IPS-20b (cell line): ENCODE data around the gene TMEM138.

Experiments used
- H3K27ac ChIP-seq: one replicate; pipeline ENCODE4 v1.5.1; 2013; ENCODE audit warnings: low read length
- H3K27me3 ChIP-seq: 2 replicates; pipeline ENCODE4 v1.6.1; 2013; ENCODE audit warnings: mild to moderate bottlenecking, low read length, inconsistent platforms; ENCODE audit not compliant: insufficient read depth
- H3K36me3 ChIP-seq: 2 replicates; pipeline ENCODE4 v1.6.1; 2013; ENCODE audit warnings: low read depth, mild to moderate bottlenecking, inconsistent platforms, low read length, moderate library complexity; ENCODE audit not compliant: insufficient read depth
- H3K4me1 ChIP-seq: 2 replicates; pipeline ENCODE4 v1.6.1; 2013; ENCODE audit warnings: mild to moderate bottlenecking, control low read depth, inconsistent platforms, low read length, moderate library complexity; ENCODE audit not compliant: insufficient read depth
- H3K4me3 ChIP-seq: 2 replicates; pipeline ENCODE4 v1.5.1; 2013; ENCODE audit warnings: mild to moderate bottlenecking, low read length, inconsistent platforms
- H3K9ac ChIP-seq: 2 replicates; pipeline ENCODE4 v1.6.1; 2013; ENCODE audit warnings: low read depth, mild to moderate bottlenecking, inconsistent platforms, low read length, moderate library complexity
- H3K9me3 ChIP-seq: 2 replicates; pipeline ENCODE4 v1.6.1; 2013; ENCODE audit warnings: mild to moderate bottlenecking, low read depth, low read length, inconsistent platforms; ENCODE audit not compliant: insufficient read depth

The TMEM138 gene

DNA sequence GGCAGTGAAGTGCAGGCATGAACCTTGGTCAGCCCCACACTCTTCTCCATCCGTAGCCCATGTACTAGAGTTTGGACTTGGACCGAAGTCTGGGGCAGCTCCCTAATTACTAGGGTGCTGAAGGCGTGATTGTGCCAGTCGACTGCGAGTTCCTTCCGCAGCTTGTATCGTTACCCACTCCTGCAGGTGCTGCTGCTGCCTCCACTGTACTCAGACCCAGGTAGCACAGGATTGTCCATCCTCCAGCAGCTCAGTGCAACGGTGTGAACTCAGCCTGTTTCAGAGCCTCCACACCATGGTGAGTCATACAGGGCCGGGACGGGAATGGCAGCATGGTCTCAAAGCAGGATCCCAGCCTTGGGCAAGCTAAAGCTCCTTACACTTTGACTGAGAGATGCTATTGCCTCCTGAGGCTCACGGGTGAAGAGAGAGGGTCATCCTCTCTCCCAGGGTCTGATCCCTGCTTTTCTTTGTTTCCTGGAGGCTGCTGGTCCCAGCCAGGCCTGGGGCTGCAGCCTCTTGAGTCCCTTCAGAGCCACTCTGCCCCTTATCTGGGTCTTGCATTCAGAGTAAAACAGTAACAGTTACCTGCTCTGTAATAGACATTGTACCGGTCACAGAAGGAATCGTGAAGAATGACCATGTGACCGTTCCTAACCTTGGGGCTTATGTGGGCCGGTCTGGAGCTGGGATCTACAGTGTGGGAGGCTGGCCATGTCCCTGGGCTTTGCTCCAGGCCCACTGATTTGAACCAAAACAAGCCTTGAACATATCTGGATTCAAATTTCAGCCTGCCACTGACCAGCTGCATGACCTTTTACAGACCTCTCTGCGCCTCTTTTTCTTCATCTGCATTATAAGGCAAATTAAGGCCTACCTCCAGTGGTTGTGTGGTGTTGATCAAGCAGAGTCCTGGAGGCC lies 27.5 kb upstream of the TMEM138 start:
- H3K27ac ChIP-seq, result no peak overlapping the region
- H3K4me3 ChIP-seq, result no peak overlapping the region; the same call in 1 of the 2 replicates
- no peaks in the 10 kb centered on the region for H3K27me3 ChIP-seq
- H3K4me1 ChIP-seq, result peaks cover 13% of the 10 kb centered on the region
- peak overlapping the region; percentile 100; the same call in 1 of the 2 replicates for H3K9ac ChIP-seq
- peaks cover 25% of the 10 kb centered on the region for H3K36me3 ChIP-seq
- H3K9me3 ChIP-seq, result no peaks in the 10 kb centered on the region

GRCh38 chr11:61335355-61335710 lies 26.8 kb upstream of the TMEM138 start:
- peaks cover 18% of the 10 kb centered on the region for H3K36me3 ChIP-seq
- H3K27me3 ChIP-seq, result no peaks in the 10 kb centered on the region
- H3K9ac ChIP-seq, result peak overlapping the region; percentile 100; the same call in 1 of the 2 replicates
- no peak overlapping the region for H3K4me3 ChIP-seq
- H3K4me1 ChIP-seq, result peaks cover 13% of the 10 kb centered on the region
- H3K9me3 ChIP-seq, result no peaks in the 10 kb centered on the region
- no peak overlapping the region for H3K27ac ChIP-seq

DNA sequence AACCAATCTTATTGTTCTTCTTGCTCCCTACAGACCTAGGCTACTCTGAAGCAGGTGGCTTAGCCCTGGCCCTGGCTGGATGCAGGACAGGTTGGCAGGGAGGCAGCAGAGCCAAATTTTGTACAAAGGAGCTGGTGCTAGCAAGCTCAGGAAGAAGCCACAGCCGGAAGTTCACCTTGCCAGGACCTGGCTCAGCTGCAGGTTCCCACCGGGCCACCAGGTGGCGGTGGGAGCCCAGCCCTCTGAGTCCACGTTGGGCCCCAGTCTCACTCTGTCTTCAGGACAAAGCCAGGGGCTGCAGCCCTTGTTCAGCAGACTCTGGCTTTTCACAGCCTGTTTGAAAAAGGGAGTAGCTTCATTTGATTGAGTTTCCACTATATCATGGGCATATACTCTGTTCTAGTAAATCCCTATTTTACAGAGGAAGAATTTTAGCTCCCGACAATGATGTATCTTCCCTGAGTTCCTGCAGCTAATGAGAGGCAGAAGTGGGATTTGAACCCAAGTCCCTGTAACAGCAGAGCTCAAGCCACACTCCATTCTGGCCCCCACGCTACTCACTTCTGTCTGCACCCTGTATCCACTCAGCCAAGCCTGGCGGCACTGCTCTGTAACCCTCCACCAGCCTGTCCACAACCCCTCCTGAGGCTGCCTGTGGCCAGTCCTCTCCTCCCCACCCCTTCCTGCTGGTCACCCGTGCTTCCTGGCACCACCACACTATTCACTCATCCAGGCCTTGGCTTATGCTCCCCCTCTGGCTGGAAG lies 25.8 kb upstream of the TMEM138 start:
- Histone ChIP-seq H3K9ac (peak overlapping the region; percentile 50; the same call in 1 of the 2 replicates), H3K4me3 (no peak overlapping the region), H3K4me1 (peaks cover 13% of the 10 kb centered on the region), H3K9me3 (no peaks in the 10 kb centered on the region), H3K36me3 (peaks cover 17% of the 10 kb centered on the region), H3K27ac (peak overlapping the region; percentile 79), H3K27me3 (no peaks in the 10 kb centered on the region)

DNA sequence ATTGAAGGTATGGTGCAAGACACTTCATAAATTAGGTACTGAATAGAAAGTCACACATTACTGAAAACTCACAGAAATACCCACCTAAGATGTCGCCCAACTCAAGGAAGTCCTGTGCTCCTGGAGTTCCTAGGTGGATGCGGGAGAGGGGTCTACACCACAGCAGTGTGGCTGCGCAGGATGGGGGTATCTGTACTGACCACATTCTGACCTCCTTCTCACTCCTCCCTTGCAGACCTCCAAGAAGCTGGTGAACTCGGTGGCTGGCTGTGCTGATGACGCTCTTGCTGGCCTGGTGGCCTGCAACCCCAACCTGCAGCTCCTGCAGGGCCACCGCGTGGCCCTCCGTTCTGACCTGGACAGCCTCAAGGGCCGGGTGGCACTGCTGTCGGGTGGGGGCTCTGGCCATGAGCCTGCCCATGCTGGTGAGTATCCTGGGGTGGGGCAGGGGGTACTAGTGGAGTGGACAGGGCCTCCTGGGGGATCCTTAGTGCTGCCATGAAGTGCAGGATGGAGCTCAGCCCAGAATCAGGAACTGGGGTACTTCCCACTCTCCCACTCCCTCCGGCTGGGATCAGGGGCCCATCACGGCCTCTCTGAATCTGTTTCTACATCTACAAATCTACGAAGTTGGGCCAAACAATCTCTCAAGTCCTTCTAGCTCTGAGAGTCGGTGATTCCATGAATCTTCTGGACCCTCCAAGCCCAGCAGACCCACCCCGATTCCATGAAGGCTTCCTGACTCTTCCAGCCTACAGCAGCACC lies 24.3 kb upstream of the TMEM138 start:
- no peak overlapping the region for H3K4me3 ChIP-seq
- H3K36me3 ChIP-seq, result peaks cover 18% of the 10 kb centered on the region
- H3K4me1 ChIP-seq, result peaks cover 9% of the 10 kb centered on the region
- no peaks in the 10 kb centered on the region for H3K9me3 ChIP-seq
- H3K27ac ChIP-seq, result no peak overlapping the region
- no peak overlapping the region for H3K9ac ChIP-seq
- H3K27me3 ChIP-seq, result no peaks in the 10 kb centered on the region

DNA sequence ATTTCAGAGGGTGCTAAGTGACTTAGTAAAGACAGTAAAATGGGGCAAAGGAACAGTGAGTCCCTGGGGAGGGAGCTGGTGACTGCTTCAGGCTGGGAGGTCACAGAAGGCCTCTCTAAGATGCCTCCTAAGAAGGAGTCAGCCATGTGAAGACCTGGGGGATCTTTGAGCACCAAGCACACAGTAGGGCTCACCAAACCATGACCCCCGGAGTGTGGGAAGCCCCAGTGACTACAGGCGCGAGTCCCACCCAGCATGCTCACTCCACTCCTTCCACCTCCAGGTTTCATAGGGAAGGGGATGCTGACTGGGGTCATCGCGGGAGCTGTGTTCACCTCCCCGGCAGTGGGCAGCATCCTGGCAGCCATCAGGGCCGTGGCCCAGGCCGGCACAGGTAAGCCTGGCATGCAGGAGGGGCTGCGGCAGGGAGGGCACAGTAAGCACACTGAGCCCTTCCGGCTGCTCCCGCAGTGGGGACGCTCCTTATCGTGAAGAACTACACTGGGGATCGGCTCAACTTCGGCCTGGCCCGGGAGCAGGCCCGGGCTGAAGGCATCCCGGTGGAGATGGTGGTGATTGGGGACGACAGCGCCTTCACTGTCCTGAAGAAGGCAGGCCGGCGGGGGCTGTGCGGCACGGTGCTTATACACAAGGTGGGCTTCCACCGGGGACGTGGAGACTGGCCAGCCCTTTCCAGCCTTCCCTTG lies 23.2 kb upstream of the TMEM138 start:
- H3K27ac ChIP-seq, result no peak overlapping the region
- no peak overlapping the region for H3K4me3 ChIP-seq
- no peaks in the 10 kb centered on the region for H3K27me3 ChIP-seq
- H3K4me1 ChIP-seq, result peaks cover 8% of the 10 kb centered on the region
- H3K36me3 ChIP-seq, result peaks cover 18% of the 10 kb centered on the region
- H3K9ac ChIP-seq, result no peak overlapping the region
- no peaks in the 10 kb centered on the region for H3K9me3 ChIP-seq

DNA sequence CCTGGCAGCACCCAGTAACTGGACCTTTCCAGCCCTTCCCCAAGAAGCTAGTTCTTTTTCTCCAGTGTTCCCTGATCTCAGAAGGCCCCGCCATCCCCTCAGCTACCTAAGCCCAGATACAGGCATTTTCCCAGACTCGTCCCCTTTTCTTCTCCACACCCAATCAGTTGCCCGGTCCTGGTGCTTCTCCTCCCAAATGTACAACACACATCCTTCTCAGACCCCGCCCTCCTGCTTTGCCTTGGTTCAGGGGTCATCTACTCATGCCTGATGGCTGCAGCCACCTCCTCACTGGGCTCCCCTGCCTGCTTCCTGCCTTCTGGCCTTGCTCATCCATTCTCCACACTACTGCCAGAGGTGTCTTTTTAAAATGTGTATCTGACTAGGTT lies 22.7 kb upstream of the TMEM138 start:
- Histone ChIP-seq H3K9me3 (no peaks in the 10 kb centered on the region), H3K27me3 (no peaks in the 10 kb centered on the region), H3K27ac (no peak overlapping the region), H3K4me3 (no peak overlapping the region), H3K36me3 (peaks cover 18% of the 10 kb centered on the region), H3K4me1 (peaks cover 6% of the 10 kb centered on the region), H3K9ac (no peak overlapping the region)

- Histone ChIP-seq H3K9me3 (no peaks in the 10 kb centered on the region), H3K36me3 (peaks cover 18% of the 10 kb centered on the region), H3K9ac (no peak overlapping the region), H3K27ac (no peak overlapping the region), H3K27me3 (no peaks in the 10 kb centered on the region), H3K4me3 (no peak overlapping the region), H3K4me1 (no peaks in the 10 kb centered on the region)
These were observed 21.2 kb upstream of the TMEM138 start for GRCh38 chr11:61340979-61341378.

DNA sequence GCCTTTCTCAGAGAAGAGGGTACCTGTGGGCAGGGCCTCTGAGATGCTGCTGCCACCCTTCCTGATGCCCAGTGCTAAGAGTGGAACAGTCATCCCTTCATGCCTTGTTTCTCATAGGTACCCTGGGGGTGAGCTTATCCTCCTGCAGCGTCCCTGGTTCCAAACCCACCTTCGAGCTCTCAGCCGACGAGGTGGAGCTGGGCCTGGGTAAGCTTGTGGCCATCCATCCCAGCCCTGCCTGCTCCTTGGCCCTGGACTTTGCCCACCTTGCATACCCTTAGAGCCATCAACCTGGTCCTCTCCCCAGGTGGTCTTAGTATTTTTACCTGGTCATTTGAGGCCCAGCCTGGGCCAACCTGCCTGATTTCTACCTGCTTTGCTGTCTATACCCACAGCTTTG lies 20.5 kb upstream of the TMEM138 start:
- Histone ChIP-seq H3K36me3 (peaks cover 18% of the 10 kb centered on the region), H3K4me3 (no peak overlapping the region), H3K4me1 (no peaks in the 10 kb centered on the region), H3K9me3 (no peaks in the 10 kb centered on the region), H3K27ac (no peak overlapping the region), H3K9ac (no peak overlapping the region), H3K27me3 (no peaks in the 10 kb centered on the region)

GRCh38 chr11:61342207-61342803 lies 19.9 kb upstream of the TMEM138 start:
- Histone ChIP-seq H3K27me3 (no peaks in the 10 kb centered on the region), H3K27ac (no peak overlapping the region), H3K9me3 (no peaks in the 10 kb centered on the region), H3K4me1 (no peaks in the 10 kb centered on the region), H3K36me3 (peaks cover 18% of the 10 kb centered on the region), H3K4me3 (no peak overlapping the region), H3K9ac (no peak overlapping the region)

DNA sequence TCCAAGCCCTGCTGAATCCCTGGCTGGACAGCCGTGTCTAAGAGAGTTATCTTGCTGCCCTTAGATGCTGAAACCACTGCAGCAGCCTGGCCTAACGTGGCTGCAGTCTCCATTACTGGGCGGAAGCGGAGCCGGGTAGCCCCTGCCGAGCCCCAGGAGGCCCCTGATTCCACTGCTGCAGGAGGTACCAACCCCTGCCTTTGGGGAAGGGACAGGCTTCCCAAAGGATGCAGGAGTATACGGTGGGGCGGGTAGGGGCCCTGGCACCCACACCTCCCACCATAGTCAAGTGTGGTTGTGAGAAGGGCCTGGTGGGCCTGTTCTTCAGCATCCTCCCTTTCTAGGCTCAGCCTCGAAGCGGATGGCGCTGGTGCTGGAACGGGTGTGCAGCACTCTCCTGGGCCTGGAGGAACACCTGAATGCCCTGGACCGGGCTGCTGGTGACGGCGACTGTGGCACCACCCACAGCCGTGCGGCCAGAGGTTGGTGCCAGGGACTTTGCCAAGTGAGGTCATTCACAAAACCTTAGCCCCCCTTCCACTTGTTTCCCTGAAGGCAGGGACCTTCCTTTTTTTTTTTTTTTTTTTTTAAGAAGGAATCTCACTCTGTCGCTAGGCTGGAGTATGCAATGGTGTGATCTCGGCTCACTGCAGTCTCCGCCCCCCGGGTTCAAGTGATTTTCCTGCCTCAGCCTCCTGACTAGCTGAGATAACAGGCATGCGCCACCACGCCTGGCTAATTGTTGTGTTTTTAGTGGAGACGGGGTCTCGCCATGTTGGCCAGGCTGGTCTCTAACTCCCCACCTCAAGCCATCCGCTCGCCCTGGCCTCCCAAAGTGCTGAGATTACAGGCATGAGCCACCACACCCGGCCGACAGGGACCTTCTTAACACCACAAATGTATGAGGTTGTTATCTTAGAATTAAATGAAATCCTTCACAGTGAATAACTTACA lies 18.1 kb upstream of the TMEM138 start:
- H3K36me3 ChIP-seq, result peaks cover 27% of the 10 kb centered on the region
- H3K4me1 ChIP-seq, result no peaks in the 10 kb centered on the region
- no peak overlapping the region for H3K4me3 ChIP-seq
- no peak overlapping the region for H3K9ac ChIP-seq
- no peaks in the 10 kb centered on the region for H3K27me3 ChIP-seq
- H3K27ac ChIP-seq, result no peak overlapping the region
- H3K9me3 ChIP-seq, result no peaks in the 10 kb centered on the region
